HG03442 (cell line): Measurements from ENCODE around the gene RBP3.

ENCODE experiments used
- ATAC-seq: cut with Tn5 transposase; IDR thresholded peaks from one replicate; pipeline ENCODE4 v1.9.1; 2021; ENCODE audit warnings: mild to moderate bottlenecking, moderate library complexity; ENCODE audit not compliant: unreplicated experiment

Gene RBP3

GRCh38 chr10:47317251-47317650, 30.9 kb upstream of the RBP3 start:
- no peak for ATAC-seq

GRCh38 chr10:47318706-47319105, 29.5 kb upstream of the RBP3 start:
- no peak for ATAC-seq

- ATAC-seq = no peak
Measured at GRCh38 chr10:47319784-47320183, 28.4 kb upstream of the RBP3 start.

- no peak for ATAC-seq
Measured at GRCh38 chr10:47320812-47321211, 27.4 kb upstream of the RBP3 start.

- ATAC-seq = no peak
Measured at GRCh38 chr10:47321521-47322195, 26.5 kb upstream of the RBP3 start.

GRCh38 chr10:47322300-47323061, 25.7 kb upstream of the RBP3 start, which contains the start of gene GDF2:
TSS of gene GDF2 (plus strand) at chr10:47322454. CDS start at chr10:47322669, 215 bp downstream.
- no peak for ATAC-seq

GRCh38 chr10:47323087-47323486, 25.1 kb upstream of the RBP3 start:
- ATAC-seq = no peak

- no peak for ATAC-seq
Measured at GRCh38 chr10:47323636-47324296, 24.4 kb upstream of the RBP3 start.

- no peak for ATAC-seq
Measured at GRCh38 chr10:47325303-47326291, 22.6 kb upstream of the RBP3 start.

GRCh38 chr10:47326306-47326926, 21.7 kb upstream of the RBP3 start:
- no peak for ATAC-seq

- ATAC-seq = no peak
Measured at GRCh38 chr10:47326927-47327330, 21.2 kb upstream of the RBP3 start.

GRCh38 chr10:47329855-47330254, 18.3 kb upstream of the RBP3 start:
- ATAC-seq = no peak

- no peak for ATAC-seq
Measured at GRCh38 chr10:47330366-47330765, 17.8 kb upstream of the RBP3 start.

- no peak for ATAC-seq
Measured at GRCh38 chr10:47330804-47331203, 17.4 kb upstream of the RBP3 start.

GRCh38 chr10:47331491-47331890, 16.7 kb upstream of the RBP3 start:
- ATAC-seq = no peak

- ATAC-seq = no peak
Measured at GRCh38 chr10:47331954-47332353, 16.2 kb upstream of the RBP3 start.

- no peak for ATAC-seq
Measured at GRCh38 chr10:47332371-47332770, 15.8 kb upstream of the RBP3 start.

GRCh38 chr10:47332946-47333345, 15.2 kb upstream of the RBP3 start:
- ATAC-seq = no peak

GRCh38 chr10:47333532-47333931, 14.6 kb upstream of the RBP3 start:
- ATAC-seq = no peak
